Measurements from ENCODE around the gene TGFBR3.

The TGFBR3 gene

GRCh38 chr1:91760512-91760911, 125.4 kb downstream of the TGFBR3 start:
- no peak overlapping the region for H3K4ac ChIP-seq (ENCODE audit: low read depth, low read length)
- H3K23ac ChIP-seq (ENCODE audit: low read length), result no peak overlapping the region
- H3K18ac ChIP-seq (ENCODE audit: low read length), result no peak overlapping the region
- H3K9me3 ChIP-seq (ENCODE audit: insufficient read depth, low read depth, low read length), result no peaks in the 10 kb centered on the region
- no peak overlapping the region for H2AK5ac ChIP-seq (ENCODE audit: low read length)
- no peak overlapping the region for H3K4me2 ChIP-seq (ENCODE audit: low read length)
- H3K9ac ChIP-seq (ENCODE audit: low read length), result no peak overlapping the region
- H3K79me2 ChIP-seq (ENCODE audit: control insufficient read depth, insufficient read depth, low read length, poor library complexity), result no peaks in the 10 kb centered on the region
- H3K36me3 ChIP-seq (ENCODE audit: control insufficient read depth in 1 of 2, insufficient read depth in 2 of 2, low read length in 2 of 2), result peaks cover 0 to 2% of the 10 kb centered on the region in 2 experiments
- no peak for DNase-seq
- no peak overlapping the region for H3K4me3 ChIP-seq (ENCODE audit: low read depth, low read length)
- no peak overlapping the region for H2BK120ac ChIP-seq (ENCODE audit: insufficient read depth, low read length, poor library complexity)
- no peak overlapping the region for H4K12ac ChIP-seq (ENCODE audit: low read depth, low read length)
- H4K91ac ChIP-seq (ENCODE audit: low read depth, low read length), result no peak overlapping the region
- peaks cover 1% of the 10 kb centered on the region for H3K79me1 ChIP-seq (ENCODE audit: low read length)
- no CpG with 5 or more reads among the region's 1 CpG for WGBS (ENCODE audit: extremely low coverage, insufficient coverage, insufficient read length)
- no peak overlapping the region for H2BK5ac ChIP-seq (ENCODE audit: low read depth, low read length, poor library complexity)
- no peaks in the 10 kb centered on the region for H3K4me1 ChIP-seq (ENCODE audit: control insufficient read depth in 1 of 2, insufficient read depth in 2 of 2, low read length in 2 of 2)
- H3K14ac ChIP-seq (ENCODE audit: low read length), result no peak overlapping the region
- no peak overlapping the region for H2BK12ac ChIP-seq (ENCODE audit: low read length)
- H3K27ac ChIP-seq (ENCODE audit: low read depth, low read length), result no peak overlapping the region
- H3K27me3 ChIP-seq (ENCODE audit: insufficient read depth, low read length), result no peaks in the 10 kb centered on the region
- H4K8ac ChIP-seq (ENCODE audit: low read depth, low read length), result no peak overlapping the region
- no peak overlapping the region for H2AFZ ChIP-seq (ENCODE audit: insufficient read depth, low read length, poor library complexity)

GRCh38 chr1:91759076-91759475, 126.9 kb downstream of the TGFBR3 start:
- Histone ChIP-seq H3K4ac (ENCODE audit: low read depth, low read length) (no peak overlapping the region), H3K4me2 (ENCODE audit: low read length) (no peak overlapping the region), H2BK12ac (ENCODE audit: low read length) (no peak overlapping the region), H3K23ac (ENCODE audit: low read length) (no peak overlapping the region), H4K91ac (ENCODE audit: low read depth, low read length) (no peak overlapping the region), H3K79me2 (ENCODE audit: control insufficient read depth, insufficient read depth, low read length, poor library complexity) (no peaks in the 10 kb centered on the region), H2AK5ac (ENCODE audit: low read length) (no peak overlapping the region), H3K4me1 (ENCODE audit: control insufficient read depth in 1 of 2, insufficient read depth in 2 of 2, low read length in 2 of 2) (no peaks in the 10 kb centered on the region), H4K8ac (ENCODE audit: low read depth, low read length) (no peak overlapping the region), H3K9ac (ENCODE audit: low read length) (no peak overlapping the region), H3K18ac (ENCODE audit: low read length) (no peak overlapping the region), H3K4me3 (ENCODE audit: low read depth, low read length) (no peak overlapping the region), H3K9me3 (ENCODE audit: insufficient read depth, low read depth, low read length) (no peaks in the 10 kb centered on the region), H2AFZ (ENCODE audit: insufficient read depth, low read length, poor library complexity) (no peak overlapping the region), H3K14ac (ENCODE audit: low read length) (no peak overlapping the region), H3K36me3 (ENCODE audit: control insufficient read depth in 1 of 2, insufficient read depth in 2 of 2, low read length in 2 of 2) (peaks cover 0 to 2% of the 10 kb centered on the region in 2 experiments), H3K27me3 (ENCODE audit: insufficient read depth, low read length) (no peaks in the 10 kb centered on the region), H4K12ac (ENCODE audit: low read depth, low read length) (no peak overlapping the region), H2BK120ac (ENCODE audit: insufficient read depth, low read length, poor library complexity) (no peak overlapping the region), H2BK5ac (ENCODE audit: low read depth, low read length, poor library complexity) (no peak overlapping the region), H3K27ac (ENCODE audit: low read depth, low read length) (no peak overlapping the region), H3K79me1 (ENCODE audit: low read length) (peaks cover 1% of the 10 kb centered on the region)
- WGBS (ENCODE audit: extremely low coverage, insufficient coverage, insufficient read length), result no CpG with 5 or more reads among the region's 2 CpGs
- DNase-seq, result no peak

GRCh38 chr1:91757763-91758460, 128.0 kb downstream of the TGFBR3 start:
- no peak overlapping the region for H2BK12ac ChIP-seq (ENCODE audit: low read length)
- H3K36me3 ChIP-seq (ENCODE audit: control insufficient read depth in 1 of 2, insufficient read depth in 2 of 2, low read length in 2 of 2), result peaks cover 0 to 2% of the 10 kb centered on the region in 2 experiments
- no peak overlapping the region for H2BK5ac ChIP-seq (ENCODE audit: low read depth, low read length, poor library complexity)
- H3K4me1 ChIP-seq (ENCODE audit: control insufficient read depth in 1 of 2, insufficient read depth in 2 of 2, low read length in 2 of 2), result no peaks in the 10 kb centered on the region
- H2AFZ ChIP-seq (ENCODE audit: insufficient read depth, low read length, poor library complexity), result no peak overlapping the region
- H3K9me3 ChIP-seq (ENCODE audit: insufficient read depth, low read depth, low read length), result no peaks in the 10 kb centered on the region
- H2AK5ac ChIP-seq (ENCODE audit: low read length), result no peak overlapping the region
- no peak overlapping the region for H3K27ac ChIP-seq (ENCODE audit: low read depth, low read length)
- no peak overlapping the region for H4K91ac ChIP-seq (ENCODE audit: low read depth, low read length)
- no peak overlapping the region for H3K4me3 ChIP-seq (ENCODE audit: low read depth, low read length)
- H3K4ac ChIP-seq (ENCODE audit: low read depth, low read length), result no peak overlapping the region
- H2BK120ac ChIP-seq (ENCODE audit: insufficient read depth, low read length, poor library complexity), result peak overlapping the region; percentile 60
- H3K4me2 ChIP-seq (ENCODE audit: low read length), result no peak overlapping the region
- no peak overlapping the region for H3K14ac ChIP-seq (ENCODE audit: low read length)
- WGBS (ENCODE audit: extremely low coverage, insufficient coverage, insufficient read length), result no CpG with 5 or more reads among the region's 8 CpGs
- H3K79me1 ChIP-seq (ENCODE audit: low read length), result peaks cover 1% of the 10 kb centered on the region
- no peaks in the 10 kb centered on the region for H3K27me3 ChIP-seq (ENCODE audit: insufficient read depth, low read length)
- H3K23ac ChIP-seq (ENCODE audit: low read length), result no peak overlapping the region
- peak in 1 of 2 donors; percentile 42 for DNase-seq
- H4K8ac ChIP-seq (ENCODE audit: low read depth, low read length), result no peak overlapping the region
- no peak overlapping the region for H4K12ac ChIP-seq (ENCODE audit: low read depth, low read length)
- no peak overlapping the region for H3K18ac ChIP-seq (ENCODE audit: low read length)
- no peaks in the 10 kb centered on the region for H3K79me2 ChIP-seq (ENCODE audit: control insufficient read depth, insufficient read depth, low read length, poor library complexity)
- no peak overlapping the region for H3K9ac ChIP-seq (ENCODE audit: low read length)

- Histone ChIP-seq H2BK120ac (ENCODE audit: insufficient read depth, low read length, poor library complexity) (no peak overlapping the region), H2BK5ac (ENCODE audit: low read depth, low read length, poor library complexity) (no peak overlapping the region)
Observed at GRCh38 chr1:91755702-91756287, 130.2 kb downstream of the TGFBR3 start.

More at GRCh38 chr1:91755702-91756287, 130.2 kb downstream of the TGFBR3 start:
- Histone ChIP-seq H4K8ac (ENCODE audit: low read depth, low read length) (no peak overlapping the region), H3K4me2 (ENCODE audit: low read length) (no peak overlapping the region), H3K4ac (ENCODE audit: low read depth, low read length) (no peak overlapping the region), H3K18ac (ENCODE audit: low read length) (no peak overlapping the region), H3K4me3 (ENCODE audit: low read depth, low read length) (no peak overlapping the region), H2AK5ac (ENCODE audit: low read length) (no peak overlapping the region), H3K4me1 (ENCODE audit: control insufficient read depth in 1 of 2, insufficient read depth in 2 of 2, low read length in 2 of 2) (no peaks in the 10 kb centered on the region), H3K23ac (ENCODE audit: low read length) (no peak overlapping the region), H3K9me3 (ENCODE audit: insufficient read depth, low read depth, low read length) (no peaks in the 10 kb centered on the region), H3K27me3 (ENCODE audit: insufficient read depth, low read length) (no peaks in the 10 kb centered on the region), H2AFZ (ENCODE audit: insufficient read depth, low read length, poor library complexity) (no peak overlapping the region), H3K79me2 (ENCODE audit: control insufficient read depth, insufficient read depth, low read length, poor library complexity) (no peaks in the 10 kb centered on the region), H3K36me3 (ENCODE audit: control insufficient read depth in 1 of 2, insufficient read depth in 2 of 2, low read length in 2 of 2) (peaks cover 0 to 2% of the 10 kb centered on the region in 2 experiments), H4K91ac (ENCODE audit: low read depth, low read length) (no peak overlapping the region), H4K12ac (ENCODE audit: low read depth, low read length) (no peak overlapping the region), H3K79me1 (ENCODE audit: low read length) (peaks cover 1% of the 10 kb centered on the region), H3K14ac (ENCODE audit: low read length) (no peak overlapping the region), H3K27ac (ENCODE audit: low read depth, low read length) (no peak overlapping the region), H2BK12ac (ENCODE audit: low read length) (no peak overlapping the region), H3K9ac (ENCODE audit: low read length) (no peak overlapping the region)
- DNase-seq, result no peak
- no CpG with 5 or more reads among the region's 6 CpGs for WGBS (ENCODE audit: extremely low coverage, insufficient coverage, insufficient read length)

Data from trophoblast cell (in vitro differentiated cells and primary cell).